B cell (primary cell): ENCODE measurements around the gene NMNAT2. TPM values are rescaled to one million over a fixed set of nuclear protein-coding genes. Genes with fewer than 3 reads are reported as not detected.

Experiments
- ATAC-seq: fragments of 200-7000 bp; cut with Tn5 transposase; one replicate; pipeline ENCODE4 v1.10.0; 2021; ENCODE audit warnings: low read depth, mild to moderate bottlenecking, moderate number of reproducible peaks, moderate library complexity
- CTCF ChIA-PET: fragments of 350-600 bp; sonication (Branson Sonifier 250); formaldehyde crosslinking; loops from one replicate; lab custom pipeline; 2021; ENCODE audit warnings: antibody characterized with exemption, inconsistent platforms; lab: Charles Lee
- POLR2A ChIA-PET: fragments of 350-600 bp; sonication (Branson Sonifier 250); formaldehyde crosslinking; loops from one replicate; lab custom pipeline; 2021; ENCODE audit warnings: antibody characterized with exemption; lab: Charles Lee
- DNase-seq: peaks from one replicate; pipeline ENCODE4 v3.0.0; 2013
- H2AFZ ChIP-seq: 2 replicates; pipeline ENCODE4 v1.6.1; 2012; ENCODE audit warnings: mild to moderate bottlenecking, low read depth, low read length; ENCODE audit not compliant: insufficient read depth, poor library complexity, severe bottlenecking
- H3K27ac ChIP-seq, 2 donors: 1 replicate in 1 of 2; 2 replicates in 1 of 2; pipeline ENCODE4 v1.5.1; 2012 to 2013; ENCODE audit warnings: low read length in 2 of 2, mild to moderate bottlenecking in 2 of 2, moderate library complexity in 1 of 2
- H3K27me3 ChIP-seq, 4 experiments: fragments of 200-600 bp in 1 of 4; sonication (generic) in 1 of 4; replicated peaks in 1 of 4; 1 replicate in 2 of 4; 2 replicates in 2 of 4; pipeline versions ENCODE4 v1.6.1 to v1.7.0; 2013 to 2016; ENCODE audit warnings: low read length in 3 of 4, mild to moderate bottlenecking in 2 of 4, mixed read lengths in 1 of 4, moderate library complexity in 1 of 4; ENCODE audit not compliant: insufficient read depth in 4 of 4, control insufficient read depth in 3 of 4; ENCODE audit errors: control extremely low read depth in 1 of 4
- H3K36me3 ChIP-seq, 2 experiments: replicated peaks in 1 of 2; 1 replicate in 1 of 2; 2 replicates in 1 of 2; pipeline versions ENCODE4 v1.6.1 to v1.7.1; 2013; ENCODE audit warnings: low read length in 1 of 2; ENCODE audit not compliant: insufficient read depth in 2 of 2, control insufficient read depth in 1 of 2; ENCODE audit errors: control extremely low read depth in 1 of 2, extremely low read depth in 1 of 2
- H3K4me1 ChIP-seq, 2 donors: fragments of 200-600 bp in 1 of 2; sonication (generic) in 1 of 2; 1 replicate in 1 of 2; 2 replicates in 1 of 2; pipeline versions ENCODE4 v1.5.1 to v1.6.1; 2013 to 2017; ENCODE audit warnings: low read length in 2 of 2; ENCODE audit not compliant: control insufficient read depth in 2 of 2, insufficient read depth in 2 of 2
- H3K4me2 ChIP-seq: replicated peaks from 2 replicates; pipeline ENCODE3; 2012; ENCODE audit warnings: mild to moderate bottlenecking, low read depth, low read length; ENCODE audit not compliant: poor library complexity, severe bottlenecking
- H3K4me3 ChIP-seq, 5 experiments: fragments of 200-600 bp in 1 of 5; sonication (generic) in 1 of 5; 1 replicate in 3 of 5; 2 replicates in 2 of 5; pipeline versions ENCODE4 v1.5.1 to v1.7.0; 2011 to 2016; ENCODE audit warnings: low read length in 4 of 5, mild to moderate bottlenecking in 4 of 5, low read depth in 2 of 5, control low read depth in 1 of 5, moderate library complexity in 1 of 5; ENCODE audit not compliant: insufficient read depth in 1 of 5; ENCODE audit errors: control extremely low read depth in 1 of 5, extremely low read depth in 1 of 5
- H3K79me2 ChIP-seq: fragments of 200-600 bp; sonication (generic); one replicate; pipeline ENCODE4 v1.6.0; 2016; ENCODE audit warnings: low read length; ENCODE audit not compliant: control insufficient read depth, insufficient read depth
- H3K9ac ChIP-seq: fragments of 200-600 bp; sonication (generic); 2 replicates; pipeline ENCODE4 v1.6.1; 2017; ENCODE audit warnings: mild to moderate bottlenecking, low read length, moderate library complexity
- H3K9me3 ChIP-seq, 3 donors: one replicate each; pipeline versions ENCODE4 v1.6.1 to v1.7.1; 2013; ENCODE audit warnings: low read length in 2 of 3; ENCODE audit not compliant: control insufficient read depth in 2 of 3, insufficient read depth in 1 of 3; ENCODE audit errors: control extremely low read depth in 1 of 3
- H4K20me1 ChIP-seq: 2 replicates; pipeline ENCODE4 v1.6.0; 2012; ENCODE audit warnings: mild to moderate bottlenecking, low read length; ENCODE audit not compliant: insufficient read depth, control insufficient read depth, poor library complexity, severe bottlenecking
- H3K27ac Mint-ChIP-seq: one replicate; pipeline ENCODE4 v1.8.0; 2021; ENCODE audit warnings: mixed read lengths
- H3K27me3 Mint-ChIP-seq: one replicate; pipeline ENCODE4 v1.8.0; 2021; ENCODE audit warnings: mixed read lengths
- H3K4me1 Mint-ChIP-seq: one replicate; pipeline ENCODE4 v1.8.0; 2021; ENCODE audit warnings: mixed read lengths
- H3K4me3 Mint-ChIP-seq: one replicate; pipeline ENCODE4 v1.8.0; 2021; ENCODE audit warnings: mixed read lengths
- H3K9me3 Mint-ChIP-seq: one replicate; pipeline ENCODE4 v1.8.0; 2022; ENCODE audit warnings: mixed read lengths; ENCODE audit not compliant: insufficient read depth
- CTCF ChIP-seq: fragments of 200-600 bp; IDR thresholded peaks from one replicate; pipeline ENCODE4 v1.8.0; 2022; ENCODE audit warnings: antibody characterized with exemption, mild to moderate bottlenecking
- EZH2 ChIP-seq: IDR thresholded peaks from 2 replicates; pipeline ENCODE4 v1.6.1; 2012; ENCODE audit warnings: borderline replicate concordance, low read depth, mild to moderate bottlenecking, moderate library complexity, low read length; ENCODE audit not compliant: insufficient read depth, poor library complexity, severe bottlenecking
- WGBS: methylation state at CpG from one replicate; pipeline ENCODE4 v1.1.5; 2013; ENCODE audit warnings: missing lambda C conversion rate; ENCODE audit not compliant: insufficient coverage; 5-methylcytosine and 5-hydroxymethylcytosine counted together
- intact Hi-C: fragments of 100-400 bp; cut with micrococcal nuclease; formaldehyde crosslinking; loops from one replicate; pipeline ENCODE4 v1.10.0; 2022
- polyA plus RNA-seq: library from polyadenylated mRNA; depleted of rRNA; stranded (reverse); fragments of >200 nt; gene quantifications from 2 replicates; pipeline ENCODE4 v1.2.3, GENCODE V29; 2012
- total RNA-seq, 2 donors: library from RNA; stranded (reverse); fragments of 120-200 nt in 1 of 2; gene quantifications; 1 replicate in 1 of 2; 2 replicates in 1 of 2; pipeline versions ENCODE4 v1.2.3 to v1.2.4, GENCODE V29; 2013 to 2022

NMNAT2 gene
- total and polyA plus RNA-seq, 2 donors (not counting 1 experiment from before 2014, with no cell fraction given): not detected

- Mint-ChIP-seq H3K27ac (no peak overlapping the region), H3K9me3 (no peaks in the 10 kb centered on the region), H3K4me3 (no peak overlapping the region), H3K4me1 (no peaks in the 10 kb centered on the region), H3K27me3 (peaks cover 40% of the 10 kb centered on the region)
- no peaks in the 10 kb centered on the region for H3K4me1 ChIP-seq
- TF ChIP-seq CTCF (no peak), EZH2 (no peak)
- no peaks in the 10 kb centered on the region for H4K20me1 ChIP-seq
- ATAC-seq (no peak), DNase-seq (no peak)
- no peak overlapping the region for H2AFZ ChIP-seq
- H3K27ac ChIP-seq: no peak overlapping the region
- H3K4me3 ChIP-seq: no peak overlapping the region
- ChIA-PET CTCF (no interaction called here), POLR2A (no interaction called here)
- H3K79me2 ChIP-seq: no peaks in the 10 kb centered on the region
- no peak overlapping the region for H3K9ac ChIP-seq
- intact Hi-C loops: no loop called here
- H3K4me2 ChIP-seq: no peak overlapping the region
- WGBS: 100% methylated on average over 2 of the region's 5 CpGs
- H3K27me3 ChIP-seq: peaks cover 0 to 4% (median 0%) of the 10 kb centered on the region in 4 experiments
- peaks cover 0 to 7% (median 0%) of the 10 kb centered on the region in 3 donors for H3K9me3 ChIP-seq
- no peaks in the 10 kb centered on the region for H3K36me3 ChIP-seq
Observed at GRCh38 chr1:183259924-183260323, 158.3 kb downstream of the NMNAT2 start.

- POLR2A ChIA-PET: no interaction called here
- intact Hi-C loops: no loop called here
- TF ChIP-seq EZH2 (no peak), CTCF (no peak)
- no peak for DNase-seq
- H3K27me3 ChIP-seq: peaks cover 0 to 3% (median 0%) of the 10 kb centered on the region in 4 experiments
- Mint-ChIP-seq H3K4me1 (no peaks in the 10 kb centered on the region), H3K9me3 (no peaks in the 10 kb centered on the region), H3K27me3 (peaks cover 33% of the 10 kb centered on the region), H3K4me3 (no peak overlapping the region), H3K27ac (no peak overlapping the region)
- no peaks in the 10 kb centered on the region for H3K36me3 ChIP-seq
- H3K4me3 ChIP-seq: no peak overlapping the region
- CTCF ChIA-PET: interaction anchor here (1.1 kb wide), 1 partner anchor 26 kb away, joined by 3 read pairs; no protein-coding TSS in a partner anchor
- ATAC-seq: no peak
- H3K4me1 ChIP-seq: no peaks in the 10 kb centered on the region
- H3K27ac ChIP-seq: no peak overlapping the region
- no peaks in the 10 kb centered on the region for H4K20me1 ChIP-seq
- H3K9ac ChIP-seq: no peak overlapping the region
- WGBS: no CpG with 5 or more reads among the region's 1 CpG
- peaks cover 0 to 11% (median 0%) of the 10 kb centered on the region in 3 donors for H3K9me3 ChIP-seq
- H3K79me2 ChIP-seq: no peaks in the 10 kb centered on the region
- H3K4me2 ChIP-seq: no peak overlapping the region
- no peak overlapping the region for H2AFZ ChIP-seq
Observed at GRCh38 chr1:183255073-183255472, 163.1 kb downstream of the NMNAT2 start.
